ENCODE measurements around the gene SUPT5H. TPM values are rescaled to one million over a fixed set of nuclear protein-coding genes. Genes with fewer than 3 reads are reported as not detected.

SUPT5H gene
- 71.0 and 74.8 TPM in 2 replicates for total RNA-seq (2012; rRNA removed)

- H3K36me3 ChIP-seq (ENCODE audit: insufficient read depth, low read length) = peaks cover 16% of the 10 kb centered on the region
- H3K9ac ChIP-seq (ENCODE audit: low read depth, low read length) = peak within 1 kb of the TSS; percentile 99
- H3K27me3 ChIP-seq (ENCODE audit: control insufficient read depth, insufficient read depth, low read length) = no peaks in the 10 kb centered on the region
- H3K4me2 ChIP-seq (ENCODE audit: low read length) = peak within 1 kb of the TSS; percentile 91
- no peaks in the 10 kb centered on the region for H3K9me3 ChIP-seq (replicated peaks; ENCODE audit: low read length)
- peak within 1 kb of the TSS; percentile 87 for H3K4me3 ChIP-seq (ENCODE audit: low read length)
- peaks cover 26% of the 10 kb centered on the region for H3K4me1 ChIP-seq (ENCODE audit: control insufficient read depth, insufficient read depth, low read length)
These were observed at the start of gene SUPT5H for GRCh38 chr19:39445196-39446111. Gene SUPT5H (plus strand): TSS chr19:39445582. CDS start chr19:39445891, 309 bp downstream.

GRCh38 chr19:39397360-39398296 lies 47.8 kb upstream of the SUPT5H start:
- peak overlapping the region; percentile 57 for H3K4me2 ChIP-seq (ENCODE audit: low read length)
- peaks cover 16% of the 10 kb centered on the region for H3K36me3 ChIP-seq (ENCODE audit: insufficient read depth, low read length)
- H3K27me3 ChIP-seq (ENCODE audit: control insufficient read depth, insufficient read depth, low read length) = no peaks in the 10 kb centered on the region
- H3K4me3 ChIP-seq (ENCODE audit: low read length) = peak overlapping the region; percentile 18
- H3K9ac ChIP-seq (ENCODE audit: low read depth, low read length) = peak overlapping the region; percentile 77
- no peaks in the 10 kb centered on the region for H3K9me3 ChIP-seq (replicated peaks; ENCODE audit: low read length)
- H3K4me1 ChIP-seq (ENCODE audit: control insufficient read depth, insufficient read depth, low read length) = peaks cover 34% of the 10 kb centered on the region

GRCh38 chr19:39398297-39398864 lies 47.0 kb upstream of the SUPT5H start:
- Histone ChIP-seq H3K4me3 (ENCODE audit: low read length) (peak overlapping the region; percentile 18), H3K9me3 (replicated peaks; ENCODE audit: low read length) (no peaks in the 10 kb centered on the region), H3K4me2 (ENCODE audit: low read length) (peak overlapping the region; percentile 57), H3K36me3 (ENCODE audit: insufficient read depth, low read length) (peaks cover 14% of the 10 kb centered on the region), H3K27me3 (ENCODE audit: control insufficient read depth, insufficient read depth, low read length) (no peaks in the 10 kb centered on the region), H3K4me1 (ENCODE audit: control insufficient read depth, insufficient read depth, low read length) (peaks cover 41% of the 10 kb centered on the region), H3K9ac (ENCODE audit: low read depth, low read length) (peak overlapping the region; percentile 77)

- Histone ChIP-seq H3K4me3 (ENCODE audit: low read length) (no peak overlapping the region), H3K27me3 (ENCODE audit: control insufficient read depth, insufficient read depth, low read length) (no peaks in the 10 kb centered on the region), H3K36me3 (ENCODE audit: insufficient read depth, low read length) (peaks cover 7% of the 10 kb centered on the region), H3K4me2 (ENCODE audit: low read length) (no peak overlapping the region), H3K4me1 (ENCODE audit: control insufficient read depth, insufficient read depth, low read length) (peaks cover 47% of the 10 kb centered on the region), H3K9ac (ENCODE audit: low read depth, low read length) (no peak overlapping the region), H3K9me3 (replicated peaks; ENCODE audit: low read length) (no peaks in the 10 kb centered on the region)
These were observed 45.7 kb upstream of the SUPT5H start for GRCh38 chr19:39399668-39400050.

GRCh38 chr19:39400061-39400460 lies 45.3 kb upstream of the SUPT5H start:
- H3K4me1 ChIP-seq (ENCODE audit: control insufficient read depth, insufficient read depth, low read length) = peaks cover 47% of the 10 kb centered on the region

GRCh38 chr19:39401070-39401548 lies 44.3 kb upstream of the SUPT5H start:
- Histone ChIP-seq H3K4me3 (ENCODE audit: low read length) (no peak overlapping the region), H3K4me1 (ENCODE audit: control insufficient read depth, insufficient read depth, low read length) (peaks cover 50% of the 10 kb centered on the region), H3K27me3 (ENCODE audit: control insufficient read depth, insufficient read depth, low read length) (no peaks in the 10 kb centered on the region)

More at GRCh38 chr19:39400061-39400460, 45.3 kb upstream of the SUPT5H start:
- H3K4me3 ChIP-seq (ENCODE audit: low read length) = no peak overlapping the region
- no peaks in the 10 kb centered on the region for H3K27me3 ChIP-seq (ENCODE audit: control insufficient read depth, insufficient read depth, low read length)
- no peak overlapping the region for H3K4me2 ChIP-seq (ENCODE audit: low read length)
- H3K36me3 ChIP-seq (ENCODE audit: insufficient read depth, low read length) = peaks cover 5% of the 10 kb centered on the region
- H3K9me3 ChIP-seq (replicated peaks; ENCODE audit: low read length) = no peaks in the 10 kb centered on the region
- no peak overlapping the region for H3K9ac ChIP-seq (ENCODE audit: low read depth, low read length)

GRCh38 chr19:39401549-39402345 lies 43.6 kb upstream of the SUPT5H start:
- peaks cover 53% of the 10 kb centered on the region for H3K4me1 ChIP-seq (ENCODE audit: control insufficient read depth, insufficient read depth, low read length)
- H3K9me3 ChIP-seq (replicated peaks; ENCODE audit: low read length) = no peaks in the 10 kb centered on the region
- H3K4me2 ChIP-seq (ENCODE audit: low read length) = peak overlapping the region; percentile 91
- H3K36me3 ChIP-seq (ENCODE audit: insufficient read depth, low read length) = peaks cover 2% of the 10 kb centered on the region
- H3K9ac ChIP-seq (ENCODE audit: low read depth, low read length) = peak overlapping the region; percentile 96
- peak overlapping the region; percentile 67 for H3K4me3 ChIP-seq (ENCODE audit: low read length)
- H3K27me3 ChIP-seq (ENCODE audit: control insufficient read depth, insufficient read depth, low read length) = no peaks in the 10 kb centered on the region

More at GRCh38 chr19:39401070-39401548, 44.3 kb upstream of the SUPT5H start:
- peak overlapping the region; percentile 2 for H3K4me2 ChIP-seq (ENCODE audit: low read length)
- peaks cover 2% of the 10 kb centered on the region for H3K36me3 ChIP-seq (ENCODE audit: insufficient read depth, low read length)
- peak overlapping the region; percentile 96 for H3K9ac ChIP-seq (ENCODE audit: low read depth, low read length)
- H3K9me3 ChIP-seq (replicated peaks; ENCODE audit: low read length) = no peaks in the 10 kb centered on the region

- H3K27me3 ChIP-seq (ENCODE audit: control insufficient read depth, insufficient read depth, low read length) = no peaks in the 10 kb centered on the region
- peak overlapping the region; percentile 96 for H3K9ac ChIP-seq (ENCODE audit: low read depth, low read length)
- peak overlapping the region; percentile 67 for H3K4me3 ChIP-seq (ENCODE audit: low read length)
- H3K36me3 ChIP-seq (ENCODE audit: insufficient read depth, low read length) = peaks cover 4% of the 10 kb centered on the region
- peaks cover 50% of the 10 kb centered on the region for H3K4me1 ChIP-seq (ENCODE audit: control insufficient read depth, insufficient read depth, low read length)
- no peaks in the 10 kb centered on the region for H3K9me3 ChIP-seq (replicated peaks; ENCODE audit: low read length)
- H3K4me2 ChIP-seq (ENCODE audit: low read length) = peak overlapping the region; percentile 91
These were observed 42.8 kb upstream of the SUPT5H start for GRCh38 chr19:39402346-39403300.

GRCh38 chr19:39403331-39404312 lies 41.8 kb upstream of the SUPT5H start:
- Histone ChIP-seq H3K4me3 (ENCODE audit: low read length) (peak overlapping the region; percentile 67), H3K4me1 (ENCODE audit: control insufficient read depth, insufficient read depth, low read length) (peaks cover 40% of the 10 kb centered on the region), H3K4me2 (ENCODE audit: low read length) (peak overlapping the region; percentile 91), H3K27me3 (ENCODE audit: control insufficient read depth, insufficient read depth, low read length) (no peaks in the 10 kb centered on the region), H3K9ac (ENCODE audit: low read depth, low read length) (peak overlapping the region; percentile 96), H3K9me3 (replicated peaks; ENCODE audit: low read length) (no peaks in the 10 kb centered on the region), H3K36me3 (ENCODE audit: insufficient read depth, low read length) (peaks cover 14% of the 10 kb centered on the region)

Data from skeletal muscle satellite cell (primary cell).